ENCODE measurements around the gene COPS3.

The COPS3 gene

DNA sequence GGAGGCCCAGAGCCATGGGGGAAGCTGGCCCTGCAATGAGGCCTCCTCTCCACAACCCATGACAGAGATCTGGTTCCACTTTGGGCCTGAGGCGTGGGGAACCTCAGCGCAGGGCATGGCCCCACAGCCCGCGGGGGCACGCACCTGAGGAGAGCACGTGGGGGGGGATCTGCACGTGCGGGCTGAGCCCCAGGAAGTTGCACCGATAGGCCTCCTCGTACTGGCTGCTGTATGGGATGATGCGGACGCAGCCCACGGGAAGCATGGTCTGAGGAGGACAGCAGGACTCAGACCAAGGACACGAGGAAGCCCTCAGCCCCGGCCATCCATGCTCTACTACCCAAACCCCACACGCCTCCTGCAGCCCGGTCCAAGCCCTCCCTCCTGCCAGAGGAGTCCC, 64.8 kb downstream of the COPS3 start:
- DNase-seq: no peak

DNA sequence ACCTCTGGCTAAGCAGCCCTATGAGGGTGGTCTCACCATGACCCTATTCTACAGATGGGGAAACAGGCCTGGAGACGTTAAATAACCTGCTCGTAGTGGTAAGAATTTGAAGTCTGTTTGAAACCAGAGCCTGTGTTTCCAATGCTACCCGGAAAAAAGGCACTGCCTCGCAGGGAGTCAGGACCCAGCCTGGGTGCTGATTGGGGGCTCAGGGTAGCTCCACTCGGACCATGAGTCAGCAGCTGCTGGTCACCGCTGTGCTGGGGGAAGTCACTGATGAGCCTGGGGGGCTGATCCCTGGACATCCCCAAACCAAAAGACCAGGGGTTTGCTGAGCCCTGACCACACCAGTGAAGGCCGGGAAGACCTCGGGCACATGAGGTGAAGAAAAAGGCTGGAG, 65.5 kb downstream of the COPS3 start:
- DNase-seq: no peak

DNA sequence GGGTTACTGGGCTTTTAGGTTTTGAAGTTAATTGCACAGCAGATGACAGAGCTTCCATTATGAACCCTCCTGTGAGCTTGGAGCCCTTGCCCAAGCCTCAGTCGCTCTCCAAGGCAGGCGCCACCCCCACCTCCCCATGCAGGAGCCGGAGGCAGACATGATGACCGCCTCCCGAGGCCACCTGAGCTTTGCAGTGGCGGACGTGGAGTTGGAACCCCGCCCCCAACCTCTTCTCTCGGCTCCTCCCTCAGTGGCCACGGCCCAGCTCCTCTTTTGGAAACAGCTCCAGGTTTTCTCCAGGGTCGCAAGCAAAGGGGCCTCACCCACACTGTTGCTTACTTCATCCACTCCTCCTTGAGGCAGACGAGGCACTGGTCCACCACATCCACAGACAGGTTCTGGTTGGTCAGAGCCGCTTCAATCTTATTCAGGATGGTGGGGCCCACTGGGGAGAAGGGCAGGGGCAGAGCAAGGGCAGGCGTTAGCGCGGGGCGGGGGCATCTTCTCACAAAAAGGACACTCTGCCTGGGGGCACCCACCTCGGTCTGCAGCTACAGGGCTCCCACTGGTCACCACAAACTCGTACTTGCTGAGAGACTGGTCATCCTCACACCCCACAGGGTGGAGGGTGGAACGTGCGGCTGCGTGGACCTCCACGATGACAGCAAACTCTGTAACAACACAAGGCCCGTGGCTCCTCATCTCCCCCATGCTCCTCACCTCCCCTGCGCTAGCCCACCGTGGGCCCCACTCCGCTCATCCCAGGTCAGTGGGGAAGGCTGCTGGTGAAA, 66.2 kb downstream of the COPS3 start:
- no peak for DNase-seq

DNA sequence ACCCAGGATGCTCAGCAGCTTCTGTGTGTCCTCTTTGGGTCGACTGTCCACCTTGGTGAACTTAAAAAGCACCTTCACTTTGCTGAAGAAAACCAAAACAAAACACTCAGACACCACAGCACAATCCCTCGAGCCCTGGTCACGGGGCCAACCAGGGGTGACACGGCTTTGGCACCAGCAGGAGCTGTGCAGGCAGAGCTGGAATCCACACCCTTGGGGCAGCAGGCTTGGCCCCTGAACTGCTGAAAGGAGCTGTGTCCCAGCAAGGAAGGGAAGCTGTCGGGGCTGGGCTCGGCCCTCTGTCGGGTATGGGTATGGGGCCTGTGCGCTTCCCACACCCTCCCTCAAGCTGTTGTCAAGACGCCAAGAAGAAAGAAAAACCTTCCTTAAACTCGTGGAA, 67.3 kb downstream of the COPS3 start:
- no peak for DNase-seq

DNA sequence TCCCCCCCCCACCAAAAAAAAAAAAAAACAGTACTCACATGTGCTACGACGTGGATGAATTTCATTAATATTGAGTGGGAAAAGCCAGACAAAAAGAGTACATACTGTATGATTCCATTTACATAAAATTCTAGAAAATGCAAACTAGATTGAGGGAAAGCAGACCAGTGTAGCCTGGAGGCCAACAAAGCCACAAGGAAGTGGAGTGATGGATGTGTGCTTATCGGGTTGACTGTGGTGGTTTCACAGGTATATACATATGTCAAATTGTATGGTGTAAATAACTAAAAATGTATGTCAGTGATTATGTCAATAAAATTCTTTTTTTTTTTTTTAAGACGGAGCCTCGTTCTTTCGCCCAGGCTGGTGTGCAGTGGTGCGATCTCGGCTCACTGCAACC, 73.0 kb downstream of the COPS3 start:
- no peak for DNase-seq

DNA sequence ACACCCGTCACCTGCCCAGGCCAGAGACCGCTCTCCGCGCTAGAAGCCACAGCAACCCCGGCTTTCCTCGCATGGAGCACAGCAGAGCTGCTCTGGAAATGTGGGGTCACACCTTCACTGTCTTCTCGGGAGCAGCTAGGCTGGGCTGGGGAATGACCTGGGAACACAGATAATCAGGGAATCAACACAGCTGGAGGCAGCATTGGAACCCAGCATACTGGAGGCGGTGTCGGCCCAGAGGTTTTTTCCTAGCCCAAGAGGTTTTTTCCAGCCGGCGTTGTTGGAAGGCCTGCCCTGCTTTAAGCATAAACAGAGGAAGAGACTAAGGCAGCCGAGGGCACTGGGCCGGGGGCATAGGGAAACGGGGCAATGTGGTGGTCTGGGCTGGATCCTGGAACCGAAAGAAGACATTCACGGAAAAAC, 74.1 kb downstream of the COPS3 start:
- no peak for DNase-seq

DNA sequence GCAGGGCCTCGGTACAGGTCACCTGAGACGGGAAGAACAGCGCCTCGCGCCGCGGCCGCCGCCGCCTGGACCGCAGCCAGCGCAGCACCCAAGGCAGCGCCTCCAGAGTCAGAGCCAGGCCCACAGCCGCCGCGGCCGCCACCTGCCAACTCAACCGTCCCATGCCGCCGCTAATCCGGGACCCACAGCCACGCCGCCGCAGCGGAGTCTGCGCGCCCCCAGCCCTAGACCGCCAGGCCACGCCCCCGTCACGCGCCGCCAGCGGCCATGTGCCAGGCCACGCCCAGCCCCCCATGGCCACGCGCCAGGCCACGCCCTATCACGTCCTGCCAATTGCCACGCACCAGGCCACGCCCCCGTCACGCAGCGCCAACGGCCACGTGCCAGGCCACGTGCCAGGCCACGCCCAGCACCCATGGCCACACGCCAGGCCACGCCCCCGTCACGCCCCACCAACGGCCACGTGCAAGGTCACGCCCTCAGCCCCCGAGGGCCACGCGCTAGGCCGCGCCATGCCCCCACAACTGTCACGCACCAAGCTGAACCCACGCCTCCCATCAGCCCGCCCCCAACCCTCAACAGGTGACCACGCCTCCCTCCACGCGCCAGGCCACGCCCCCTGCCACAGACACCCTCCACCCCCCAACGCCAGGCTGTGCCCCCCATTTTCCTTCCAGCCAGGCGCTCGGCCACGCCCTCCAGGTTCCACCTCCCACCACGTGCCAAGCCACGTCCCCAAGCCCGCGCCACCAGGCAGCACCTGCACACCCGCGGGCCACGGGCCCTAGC, 74.7 kb downstream of the COPS3 start, which contains the start of gene PLD6:
Gene PLD6, minus strand, starts transcription at position 210 of the 789 bp plus-strand sequence. Its CDS starts 47 bp downstream, at position 163.
- DNase-seq: peak; percentile 86 to 92 (median 88)

DNA sequence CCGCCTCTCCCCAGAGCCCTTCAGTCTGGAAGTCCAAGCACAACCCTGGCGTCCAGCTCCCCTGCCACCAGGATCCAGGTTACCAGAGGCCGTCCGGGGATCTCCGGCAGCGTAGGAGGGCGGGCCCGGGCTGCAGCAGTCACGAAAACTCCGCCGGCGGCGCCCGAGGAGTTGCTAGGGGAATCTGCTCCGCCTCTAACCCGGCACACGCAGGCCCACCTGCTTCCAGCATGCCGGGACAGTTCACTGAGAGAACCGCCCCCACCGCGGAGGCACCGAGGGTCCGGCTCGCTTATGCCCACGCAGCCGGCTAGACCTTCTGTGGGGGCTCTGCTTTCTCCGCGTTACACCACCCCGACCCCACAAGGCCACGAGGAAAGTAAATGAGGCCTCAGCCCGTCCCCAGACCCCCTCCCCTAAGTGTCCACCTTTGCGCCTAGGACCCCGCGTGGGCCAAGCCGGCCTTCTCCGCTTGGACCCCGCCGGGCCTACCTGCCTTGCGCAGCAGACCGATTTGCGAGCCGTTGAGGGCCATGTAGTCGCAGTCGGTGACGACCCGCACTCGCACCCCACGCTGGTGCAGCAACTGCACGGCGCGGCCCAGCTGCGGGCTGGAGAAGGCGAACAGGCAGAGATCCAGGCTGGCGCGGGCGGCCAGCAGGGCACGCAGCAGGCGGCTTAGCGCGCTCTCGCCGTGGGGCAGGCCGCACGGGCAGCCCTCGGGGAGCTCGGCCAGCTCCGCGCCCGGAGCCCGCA, 75.5 kb downstream of the COPS3 start:
- DNase-seq: peak; percentile 51 to 71 (median 58)

DNA sequence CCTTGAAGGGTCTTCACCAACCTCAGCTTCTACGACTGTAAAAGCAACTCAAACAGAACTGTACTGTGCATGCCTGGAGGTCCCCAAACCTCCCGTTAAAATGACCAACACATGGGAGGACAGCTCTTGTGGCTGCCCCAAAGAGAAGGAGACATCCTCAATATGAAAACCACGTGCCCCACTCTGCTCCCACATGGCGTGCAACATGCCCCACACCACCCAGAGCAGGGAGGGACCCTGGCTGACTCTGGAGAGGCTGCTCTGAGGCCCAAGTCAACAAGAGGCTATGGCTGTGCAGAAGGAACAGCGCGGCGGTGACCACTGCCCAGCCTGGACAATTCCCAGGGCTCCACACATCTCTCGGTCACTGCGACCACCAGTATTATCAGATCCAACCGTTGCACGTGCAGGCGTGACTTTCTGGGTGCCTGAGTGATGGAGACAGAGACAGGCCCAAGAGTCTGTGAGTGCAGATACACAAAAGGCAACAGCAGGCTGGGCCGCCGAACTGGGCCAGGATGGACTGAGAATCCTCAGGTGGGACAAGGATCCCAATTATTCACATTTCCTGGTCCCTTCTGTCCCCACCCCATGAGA, 76.3 kb downstream of the COPS3 start:
- no peak for DNase-seq

DNA sequence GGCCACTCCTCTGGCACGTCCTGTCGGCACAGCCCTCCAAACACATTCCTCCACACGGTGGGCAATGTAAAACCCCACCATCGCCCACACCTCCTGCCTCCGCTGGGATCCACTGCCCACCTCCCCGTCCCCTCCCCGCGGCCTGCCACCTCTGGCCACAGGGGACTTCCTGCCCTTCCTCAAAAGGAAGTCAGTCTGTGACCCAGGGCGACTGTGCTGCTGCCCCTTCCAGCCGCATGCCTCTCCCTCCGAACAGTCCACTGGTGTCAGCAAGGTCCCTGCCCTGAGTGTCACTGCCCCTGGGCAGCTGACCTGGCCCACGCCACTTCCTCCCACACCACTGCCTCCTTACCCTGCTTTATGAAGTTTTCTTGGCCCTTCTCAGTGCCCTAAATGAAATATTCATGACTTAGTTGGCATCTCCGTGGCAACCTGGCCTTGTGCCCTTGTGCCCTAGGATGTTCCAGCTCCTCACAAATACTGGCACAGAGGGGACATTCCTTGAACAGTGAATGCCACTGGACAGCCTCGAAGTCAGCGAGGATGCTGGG, 76.9 kb downstream of the COPS3 start:
- peak in 3 of 4 experiments; percentile 2 to 17 (median 5) for DNase-seq

DNA sequence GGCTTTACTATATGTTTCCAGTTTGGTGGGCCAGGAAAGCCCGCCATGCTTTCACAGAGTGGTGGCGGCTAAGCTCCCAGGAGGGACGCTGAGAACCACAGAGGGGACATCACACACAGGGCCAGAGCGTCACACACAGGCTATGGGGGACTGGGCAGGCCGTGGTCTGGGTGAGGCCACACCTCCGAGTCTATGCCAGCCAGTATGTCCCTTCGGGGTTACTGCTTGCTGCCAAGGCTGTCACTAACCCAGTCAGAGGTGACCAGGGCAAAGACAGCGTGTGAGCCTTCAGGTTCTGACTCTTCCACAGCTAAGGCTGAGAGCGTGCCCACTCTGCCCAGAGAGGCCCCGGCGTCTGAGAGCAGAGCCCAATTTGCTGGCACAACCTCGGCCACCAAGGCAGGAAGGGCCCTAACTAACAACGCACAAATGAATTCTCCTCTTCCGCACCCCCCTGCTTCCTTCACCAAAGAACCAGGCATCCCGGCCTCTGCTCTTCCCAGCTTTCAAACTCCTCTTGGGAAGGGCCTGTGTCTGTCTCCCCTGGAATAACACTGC, 77.8 kb downstream of the COPS3 start:
- no peak for DNase-seq

DNA sequence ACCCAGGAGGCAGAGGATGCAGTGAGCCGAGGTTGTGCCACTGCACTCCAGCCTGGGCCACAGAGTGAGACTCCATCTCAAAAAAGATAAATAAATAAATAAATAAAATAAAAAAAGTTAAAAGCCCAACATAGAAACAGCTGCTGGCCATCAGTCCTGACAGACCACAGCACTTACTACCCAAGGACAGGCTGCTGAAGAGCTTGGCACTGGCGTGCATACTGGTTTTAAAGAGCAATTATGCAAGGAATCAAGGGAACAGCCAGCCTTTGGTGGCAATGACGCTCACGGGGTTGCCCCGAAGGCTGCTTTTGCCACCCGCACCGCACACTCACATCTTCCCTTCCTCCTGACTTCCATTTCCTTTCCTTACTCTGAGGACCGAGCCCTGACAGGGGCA, 79.1 kb downstream of the COPS3 start:
- no peak for DNase-seq

DNA sequence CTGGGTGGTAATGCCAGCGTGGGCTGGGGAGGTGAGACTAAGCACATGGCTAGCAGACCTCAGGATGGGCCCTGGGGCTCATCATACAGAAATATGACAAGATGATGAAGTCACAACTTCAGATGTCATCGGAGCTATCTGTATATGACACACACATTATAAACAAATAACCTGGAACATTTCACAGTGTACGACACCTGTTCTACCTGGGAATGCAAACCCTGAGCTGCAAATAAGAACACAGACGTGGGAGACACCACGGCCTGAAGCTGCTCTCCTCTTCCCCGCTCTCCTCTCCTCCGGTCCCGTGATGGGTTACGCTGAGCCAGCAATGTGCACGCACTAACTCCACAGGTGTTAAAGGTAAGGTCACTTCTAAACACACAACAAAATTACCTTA, 79.8 kb downstream of the COPS3 start:
- no peak for DNase-seq

DNA sequence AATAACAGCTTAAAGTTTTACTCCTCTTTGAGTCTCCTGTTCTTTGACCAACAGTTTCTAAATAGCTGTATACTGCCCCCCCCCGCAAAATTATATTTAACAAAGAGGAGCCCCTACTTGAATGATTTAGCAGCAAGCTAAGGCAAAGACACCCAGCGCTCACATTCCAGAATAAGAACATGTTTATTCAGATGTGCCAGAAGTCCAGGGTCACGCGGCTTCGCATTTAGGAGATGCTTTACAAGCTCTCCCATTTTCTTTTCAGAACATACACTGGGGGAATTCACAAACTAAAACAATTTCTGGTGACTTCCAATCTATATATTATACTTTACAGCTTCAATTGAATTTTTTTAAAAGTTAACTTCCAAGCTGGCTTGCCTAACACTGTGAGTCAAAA, 80.2 kb downstream of the COPS3 start:
- DNase-seq: no peak

DNA sequence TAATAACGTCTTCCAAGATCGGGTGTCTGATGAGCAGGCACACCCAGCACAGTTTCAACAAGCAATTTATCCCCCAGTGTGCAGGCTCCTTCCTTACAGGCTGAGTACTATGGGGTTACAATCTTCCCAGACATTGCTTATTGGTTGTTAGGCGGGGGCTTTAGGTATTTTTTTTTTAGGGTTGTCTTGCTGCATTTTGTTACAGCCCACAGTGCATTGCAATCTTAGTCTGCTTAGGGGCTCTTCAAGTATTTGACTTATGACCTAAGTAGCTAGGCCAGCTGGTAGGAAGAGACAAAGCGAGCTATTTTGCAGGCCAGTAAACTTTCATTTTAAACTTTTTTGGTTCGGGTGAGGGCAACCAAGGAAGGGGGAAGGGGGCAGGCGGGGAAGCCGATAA, 80.7 kb downstream of the COPS3 start:
- DNase-seq: no peak

DNA sequence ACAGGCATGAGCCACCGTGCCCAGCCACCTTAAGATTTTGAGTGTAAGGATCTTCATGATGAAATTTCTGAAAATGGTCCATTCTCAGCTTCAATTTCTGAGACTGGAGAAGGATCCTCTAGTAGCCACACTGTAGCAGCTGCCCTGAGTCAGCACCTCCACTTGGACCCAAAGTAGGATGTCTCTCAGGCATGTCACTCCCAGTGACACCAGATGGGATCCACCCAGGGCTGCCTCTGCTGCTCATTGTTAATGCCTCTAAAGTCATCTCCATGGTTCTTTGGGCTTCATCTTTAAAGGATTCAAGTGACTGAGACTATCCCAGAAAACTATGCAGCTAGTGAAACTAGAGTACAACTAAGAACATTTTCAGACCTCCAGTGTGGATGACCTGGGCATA, 82.8 kb downstream of the COPS3 start:
- no peak for DNase-seq

DNA sequence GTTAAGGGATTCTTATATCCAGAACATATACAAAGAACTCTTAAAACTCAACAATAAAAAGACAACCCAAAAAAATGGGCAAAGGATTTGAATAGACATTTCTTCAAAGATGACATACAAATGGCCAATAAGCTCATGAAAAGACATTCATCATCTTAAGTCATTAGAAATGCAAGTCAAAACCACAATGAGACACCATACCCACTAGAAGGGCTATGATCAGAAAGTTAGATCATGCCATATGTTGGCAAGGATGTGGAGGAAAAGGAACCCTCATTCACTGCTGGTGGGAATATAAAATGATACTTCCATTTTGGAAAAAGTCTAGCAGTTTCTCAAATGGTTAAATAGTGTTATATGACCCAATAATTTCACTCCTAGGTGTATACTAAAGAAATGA, 84.3 kb downstream of the COPS3 start:
- DNase-seq: no peak
